GM23248 (cell line): ENCODE data around the gene UGT2B7.

ENCODE experiments used
- EZH2 ChIP-seq: fragments of 200-600 bp; sonication (generic); IDR thresholded peaks from 2 replicates; pipeline ENCODE4 v1.6.1; 2018; ENCODE audit warnings: antibody characterized with exemption, mild to moderate bottlenecking; ENCODE audit not compliant: insufficient read depth, poor library complexity, severe bottlenecking
- EZH2phosphoT487 ChIP-seq: fragments of 200-600 bp; sonication (generic); IDR thresholded peaks from 2 replicates; pipeline ENCODE4 v1.6.1; 2018; ENCODE audit warnings: antibody characterized with exemption, moderate library complexity, mild to moderate bottlenecking, low read depth; ENCODE audit not compliant: insufficient read depth

GRCh38 chr4:69133993-69134392 lies 37.7 kb downstream of the UGT2B7 start:
- TF ChIP-seq EZH2 (no peak), EZH2phosphoT487 (no peak)
